Measurements from ENCODE around the gene GRIA3. TPM values are rescaled to one million over a fixed set of nuclear protein-coding genes. Genes with fewer than 3 reads are reported as not detected.

The GRIA3 gene
- total and polyA plus RNA-seq, 7 donors: 0.07 to 3.0 (median 0.82) TPM; not detected in 2

DNA sequence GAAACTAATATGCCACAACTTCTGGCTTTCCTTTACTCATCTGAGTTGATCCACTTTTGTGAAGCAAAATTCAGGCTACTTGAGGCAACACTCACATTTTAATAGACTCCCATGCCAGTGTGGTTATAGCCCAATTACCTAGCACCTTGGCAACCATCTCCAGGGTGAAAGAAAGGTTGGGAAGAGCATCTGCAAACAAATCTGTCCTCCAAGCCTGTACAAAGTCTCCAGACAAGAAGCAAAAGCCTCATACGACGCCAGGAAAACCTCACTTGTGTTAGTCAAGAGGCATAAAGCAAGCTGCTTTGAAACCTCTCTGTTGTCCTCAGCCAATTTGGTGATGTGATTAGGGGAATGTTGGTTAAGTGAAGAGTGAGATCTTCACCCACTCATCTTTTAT lies 302.2 kb downstream of the GRIA3 start:
- intact Hi-C loops (cut with DNase I): loop anchor here (10.0 kb wide), 2 partner anchors 129 to 249 kb away; partner anchors contain the start of gene THOC2
- peak; percentile 64 for DNase-seq
- Histone ChIP-seq H3K27ac (peak overlapping the region in 3 of 4 donors; percentile 35 to 57 (median 52)), H3K4me3 (no peak overlapping the region), H3K4me1 (peaks cover 0 to 5% (median 0%) of the 10 kb centered on the region in 4 donors), H3K27me3 (no peaks in the 10 kb centered on the region), H3K36me3 (no peaks in the 10 kb centered on the region), H3K9me3 (no peaks in the 10 kb centered on the region)
- 79 to 90% methylated on average over 2 of the region's 2 CpGs for WGBS, 2 donors
- TF ChIP-seq POLR2A (IDR thresholded peaks at IDR 0.05) (no peak), EP300 (IDR thresholded peaks at IDR 0.05) (peak in 1 of 4 donors; percentile 3), POLR2AphosphoS5 (IDR thresholded peaks at IDR 0.05) (peak in 2 of 4 donors; percentile 33 to 61)
- TF ChIP-seq, protein P1, sequence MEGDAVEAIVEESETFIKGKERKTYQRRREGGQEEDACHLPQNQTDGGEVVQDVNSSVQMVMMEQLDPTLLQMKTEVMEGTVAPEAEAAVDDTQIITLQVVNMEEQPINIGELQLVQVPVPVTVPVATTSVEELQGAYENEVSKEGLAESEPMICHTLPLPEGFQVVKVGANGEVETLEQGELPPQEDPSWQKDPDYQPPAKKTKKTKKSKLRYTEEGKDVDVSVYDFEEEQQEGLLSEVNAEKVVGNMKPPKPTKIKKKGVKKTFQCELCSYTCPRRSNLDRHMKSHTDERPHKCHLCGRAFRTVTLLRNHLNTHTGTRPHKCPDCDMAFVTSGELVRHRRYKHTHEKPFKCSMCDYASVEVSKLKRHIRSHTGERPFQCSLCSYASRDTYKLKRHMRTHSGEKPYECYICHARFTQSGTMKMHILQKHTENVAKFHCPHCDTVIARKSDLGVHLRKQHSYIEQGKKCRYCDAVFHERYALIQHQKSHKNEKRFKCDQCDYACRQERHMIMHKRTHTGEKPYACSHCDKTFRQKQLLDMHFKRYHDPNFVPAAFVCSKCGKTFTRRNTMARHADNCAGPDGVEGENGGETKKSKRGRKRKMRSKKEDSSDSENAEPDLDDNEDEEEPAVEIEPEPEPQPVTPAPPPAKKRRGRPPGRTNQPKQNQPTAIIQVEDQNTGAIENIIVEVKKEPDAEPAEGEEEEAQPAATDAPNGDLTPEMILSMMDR (IDR thresholded peaks at IDR 0.05): no peak

DNA sequence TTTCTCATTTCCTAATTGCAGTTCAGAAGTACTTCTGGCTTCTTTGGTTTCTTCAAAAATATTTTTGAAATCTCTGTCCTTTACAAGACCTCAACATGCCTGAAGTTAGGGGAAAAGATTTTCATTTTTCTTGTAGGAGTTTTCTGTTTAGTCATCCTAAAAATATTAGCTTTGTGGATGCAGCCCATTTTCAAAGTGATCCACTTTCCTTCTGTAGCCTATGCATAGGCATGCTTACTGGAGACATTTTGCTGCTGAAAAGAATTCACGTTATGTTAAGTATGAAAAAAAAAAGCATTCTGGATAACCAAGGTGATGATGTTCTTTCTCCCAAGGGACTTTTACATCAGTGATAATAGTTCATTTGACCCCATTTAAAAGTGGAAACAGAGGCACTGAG lies 303.2 kb downstream of the GRIA3 start:
- Histone ChIP-seq H3K27me3 (no peaks in the 10 kb centered on the region), H3K4me1 (no peaks in the 10 kb centered on the region), H3K4me3 (no peak overlapping the region), H3K36me3 (no peaks in the 10 kb centered on the region), H3K9me3 (no peaks in the 10 kb centered on the region), H3K27ac (peak overlapping the region in 1 of 4 donors; percentile 52)
- TF ChIP-seq POLR2AphosphoS5 (IDR thresholded peaks at IDR 0.05) (no peak), EP300 (IDR thresholded peaks at IDR 0.05) (no peak), POLR2A (IDR thresholded peaks at IDR 0.05) (no peak)
- TF ChIP-seq, protein P1 (IDR thresholded peaks at IDR 0.05): no peak
- WGBS, 2 donors: 84 to 88% methylated on average over 1 of the region's 1 CpG
- intact Hi-C loops (cut with DNase I): loop anchor here (10.0 kb wide), 2 partner anchors 128 to 248 kb away; partner anchors contain the start of gene THOC2
- DNase-seq: no peak

DNA sequence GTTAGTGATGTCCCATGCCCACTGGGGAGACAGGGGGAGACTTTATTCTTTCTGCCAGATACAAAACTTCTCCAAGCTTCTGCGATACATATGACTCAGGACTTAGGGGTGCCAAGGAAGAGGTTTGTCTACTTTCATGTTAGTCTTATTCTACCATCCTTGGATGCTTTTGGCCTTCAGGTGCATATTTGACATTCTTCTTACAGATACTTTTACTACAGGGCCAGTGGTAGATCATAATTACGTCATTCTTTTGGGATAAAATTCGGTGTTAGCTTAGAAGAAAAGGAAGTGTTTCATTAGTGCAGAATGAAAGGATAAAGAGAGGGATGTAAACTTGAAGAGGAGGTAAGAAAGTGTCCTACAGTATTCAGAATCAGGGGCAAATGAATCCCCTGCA lies 303.6 kb downstream of the GRIA3 start:
- WGBS, 2 donors: 77 to 82% methylated on average over 3 of the region's 3 CpGs
- TF ChIP-seq, protein P1 (IDR thresholded peaks at IDR 0.05): no peak
- no peak for TF ChIP-seq POLR2AphosphoS5 (IDR thresholded peaks at IDR 0.05)
- no peak for TF ChIP-seq POLR2A (IDR thresholded peaks at IDR 0.05)
- TF ChIP-seq EP300 (IDR thresholded peaks at IDR 0.05): no peak
- Histone ChIP-seq H3K27ac (no peak overlapping the region), H3K36me3 (no peaks in the 10 kb centered on the region), H3K9me3 (no peaks in the 10 kb centered on the region), H3K27me3 (no peaks in the 10 kb centered on the region), H3K4me1 (no peaks in the 10 kb centered on the region), H3K4me3 (no peak overlapping the region)
- intact Hi-C loops (cut with DNase I): loop anchor here (10.0 kb wide), 2 partner anchors 127 to 247 kb away; partner anchors contain the start of gene THOC2
- no peak for DNase-seq

DNA sequence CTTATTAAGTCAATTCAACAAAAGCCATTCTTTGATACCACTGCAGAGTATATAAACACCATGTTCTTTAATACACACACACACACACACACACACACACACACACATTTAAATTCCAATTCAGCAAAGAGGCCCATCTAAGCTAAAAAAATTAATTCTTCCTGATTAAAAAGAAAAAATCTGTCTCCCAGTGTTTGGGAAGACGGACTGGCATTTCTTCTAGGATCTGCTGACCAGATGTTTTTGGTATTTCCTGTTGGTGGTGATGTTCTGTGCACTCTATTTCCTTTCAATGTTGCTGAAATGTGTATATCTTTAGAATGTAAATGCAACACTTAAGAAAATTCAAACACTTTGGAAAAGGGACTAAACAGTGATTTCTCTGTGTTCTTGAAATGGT lies 304.9 kb downstream of the GRIA3 start:
- intact Hi-C loops (cut with DNase I): loop anchor here (10.0 kb wide), 2 partner anchors 126 to 246 kb away; partner anchors contain the start of gene THOC2
- no peaks in the 10 kb centered on the region for H3K36me3 ChIP-seq
- H3K27ac ChIP-seq: no peak overlapping the region
- no peaks in the 10 kb centered on the region for H3K4me1 ChIP-seq
- WGBS, 2 donors: 61 to 73% methylated on average over 1 of the region's 1 CpG
- no peak overlapping the region for H3K4me3 ChIP-seq
- no peaks in the 10 kb centered on the region for H3K27me3 ChIP-seq
- TF ChIP-seq POLR2AphosphoS5 (IDR thresholded peaks at IDR 0.05): no peak
- no peak for TF ChIP-seq POLR2A (IDR thresholded peaks at IDR 0.05)
- no peak for TF ChIP-seq EP300 (IDR thresholded peaks at IDR 0.05)
- TF ChIP-seq, protein P1 (IDR thresholded peaks at IDR 0.05): no peak
- no peak for DNase-seq
- H3K9me3 ChIP-seq: no peaks in the 10 kb centered on the region

DNA sequence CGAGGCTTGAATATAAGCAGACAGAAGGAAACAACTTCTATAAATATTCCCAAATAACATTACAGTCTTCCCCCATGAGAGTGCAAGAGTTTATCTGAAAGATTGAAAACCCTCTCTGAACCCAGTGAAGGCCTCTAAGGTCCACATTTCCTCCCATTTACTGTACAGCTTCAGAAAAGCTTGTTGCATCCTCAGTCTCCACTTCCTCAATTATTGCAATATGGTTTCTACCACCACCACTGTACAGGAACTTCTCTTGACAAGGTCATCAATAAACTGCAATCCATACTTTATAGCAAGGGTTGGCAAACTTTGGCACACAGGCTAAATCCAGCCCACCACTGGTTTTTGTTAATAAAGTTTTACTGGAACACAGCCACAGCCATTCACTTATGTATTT lies 309.8 kb downstream of the GRIA3 start:
- TF ChIP-seq EP300 (IDR thresholded peaks at IDR 0.05) (no peak), POLR2AphosphoS5 (IDR thresholded peaks at IDR 0.05) (no peak), POLR2A (IDR thresholded peaks at IDR 0.05) (no peak)
- TF ChIP-seq, protein P1 (IDR thresholded peaks at IDR 0.05): no peak
- no peak for DNase-seq
- Histone ChIP-seq H3K36me3 (no peaks in the 10 kb centered on the region), H3K4me1 (no peaks in the 10 kb centered on the region), H3K27ac (no peak overlapping the region), H3K4me3 (no peak overlapping the region), H3K9me3 (peaks cover 0 to 4% (median 0%) of the 10 kb centered on the region in 4 donors), H3K27me3 (no peaks in the 10 kb centered on the region)
- intact Hi-C loops (cut with DNase I): loop anchor here (10.0 kb wide), 1 partner anchor 101 kb away; no protein-coding TSS in a partner anchor
- WGBS, 2 donors: 38 to 40% methylated on average over 1 of the region's 1 CpG

All from sigmoid colon (tissue), 7 donors.